HG03280 (cell line): ENCODE data around the gene BRAP.
"Not testable (repeated sequence)": the region's sequence is repeated elsewhere in the genome, so short reads cannot be mapped to it uniquely, and the experiment has no call there.

Experiments
- ATAC-seq: cut with Tn5 transposase; IDR thresholded peaks from one replicate; pipeline ENCODE4 v1.9.1; 2021; ENCODE audit warnings: mild to moderate bottlenecking, moderate library complexity; ENCODE audit not compliant: unreplicated experiment

The BRAP gene

GRCh38 chr12:111685811-111686573, at the start of gene BRAP, which contains the start of gene ACAD10:
TSS of gene BRAP (minus strand) at chr12:111685956. CDS start at chr12:111685792, 164 bp downstream.
TSS of gene ACAD10 (plus strand) at chr12:111686053. CDS start at chr12:111692710, 6,657 bp downstream.
- ATAC-seq = peak; percentile 93

- ATAC-seq = no peak
Observed at GRCh38 chr12:111733340-111733915, 47.7 kb upstream of the BRAP start.

- ATAC-seq = no peak
Observed at GRCh38 chr12:111732786-111733185, 47.0 kb upstream of the BRAP start.

- no peak for ATAC-seq
Observed at GRCh38 chr12:111730420-111730819, 44.7 kb upstream of the BRAP start.

GRCh38 chr12:111728795-111729194, 43.0 kb upstream of the BRAP start:
- no peak for ATAC-seq

GRCh38 chr12:111723646-111724360, 38.0 kb upstream of the BRAP start:
- not testable (repeated sequence) for ATAC-seq

GRCh38 chr12:111720457-111720856, 34.7 kb upstream of the BRAP start:
- no peak for ATAC-seq

GRCh38 chr12:111719316-111719715, 33.6 kb upstream of the BRAP start:
- not testable (repeated sequence) for ATAC-seq

- ATAC-seq = no peak
Observed at GRCh38 chr12:111715279-111715678, 29.5 kb upstream of the BRAP start.

GRCh38 chr12:111706145-111706544, 20.4 kb upstream of the BRAP start:
- no peak for ATAC-seq

- ATAC-seq = no peak
Observed at GRCh38 chr12:111705672-111706071, 19.9 kb upstream of the BRAP start.

- no peak for ATAC-seq
Observed at GRCh38 chr12:111699962-111700361, 14.2 kb upstream of the BRAP start.

GRCh38 chr12:111693818-111694217, 8.1 kb upstream of the BRAP start:
- no peak for ATAC-seq

GRCh38 chr12:111692575-111693210, 6.9 kb upstream of the BRAP start:
- ATAC-seq = no peak

- no peak for ATAC-seq
Observed at GRCh38 chr12:111691262-111691661, 5.5 kb upstream of the BRAP start.

GRCh38 chr12:111687952-111688351, 2.2 kb upstream of the BRAP start:
- no peak for ATAC-seq

- no peak for ATAC-seq
Observed at GRCh38 chr12:111687255-111687654, 1.5 kb upstream of the BRAP start.

GRCh38 chr12:111686574-111687105, 884 bp upstream of the BRAP start:
- ATAC-seq = no peak

- ATAC-seq = no peak
Observed at GRCh38 chr12:111685322-111685810, 390 bp downstream of the BRAP start.

- not testable (repeated sequence) for ATAC-seq
Observed at GRCh38 chr12:111684485-111685198, 1.1 kb downstream of the BRAP start.
